ENCODE results near the gene USP6NL. TPM values are rescaled to one million over a fixed set of nuclear protein-coding genes. Genes with fewer than 3 reads are reported as not detected.

USP6NL gene
- total RNA-seq, 4 donors from 2014 or later, result 28.8 to 56.4 (median 34.0) TPM

GRCh38 chr10:11653758-11654471, 42.5 kb upstream of the USP6NL start:
- DNase-seq, result no peak
- no peak overlapping the region for H3K27ac ChIP-seq
- H3K4me1 ChIP-seq, result peaks cover 0 to 13% (median 0%) of the 10 kb centered on the region in 3 donors
- no peaks in the 10 kb centered on the region for H3K27me3 ChIP-seq
- no peaks in the 10 kb centered on the region for H3K36me3 ChIP-seq
- TF ChIP-seq CTCF (IDR thresholded peaks at IDR 0.05), result no peak
- intact Hi-C loops (cut with DNase I), result no loop called here
- H3K9me3 ChIP-seq, result no peaks in the 10 kb centered on the region
- H3K4me3 ChIP-seq, result no peak overlapping the region
- 77 to 78% methylated on average over 8 of the region's 8 CpGs for WGBS, 2 donors

GRCh38 chr10:11647676-11648075, 36.2 kb upstream of the USP6NL start:
- 15 to 22% methylated on average over 1 of the region's 1 CpG for WGBS, 2 donors
- TF ChIP-seq POLR2A (IDR thresholded peaks at IDR 0.05) (no peak), CTCF (IDR thresholded peaks at IDR 0.05) (no peak)
- Histone ChIP-seq H3K4me1 (no peaks in the 10 kb centered on the region), H3K36me3 (no peaks in the 10 kb centered on the region), H3K9me3 (no peaks in the 10 kb centered on the region), H3K27ac (no peak overlapping the region), H3K4me3 (no peak overlapping the region), H3K27me3 (no peaks in the 10 kb centered on the region)
- DNase-seq, result no peak
- intact Hi-C loops (cut with DNase I), result no loop called here

GRCh38 chr10:11646450-11646849, 35.0 kb upstream of the USP6NL start:
- Histone ChIP-seq H3K9me3 (no peaks in the 10 kb centered on the region), H3K27me3 (no peaks in the 10 kb centered on the region), H3K4me3 (no peak overlapping the region), H3K27ac (no peak overlapping the region), H3K4me1 (no peaks in the 10 kb centered on the region), H3K36me3 (no peaks in the 10 kb centered on the region)
- no peak for DNase-seq
- TF ChIP-seq POLR2A (IDR thresholded peaks at IDR 0.05) (no peak), CTCF (IDR thresholded peaks at IDR 0.05) (no peak)
- intact Hi-C loops (cut with DNase I), result no loop called here
- WGBS, 2 donors, result 80 to 90% methylated on average over 8 to 9 of the region's 9 CpGs

- Histone ChIP-seq H3K27me3 (no peaks in the 10 kb centered on the region), H3K9me3 (no peaks in the 10 kb centered on the region), H3K4me1 (no peaks in the 10 kb centered on the region), H3K36me3 (no peaks in the 10 kb centered on the region), H3K27ac (no peak overlapping the region), H3K4me3 (no peak overlapping the region)
- intact Hi-C loops (cut with DNase I), result no loop called here
- no peak for DNase-seq
- no peak for TF ChIP-seq CTCF (IDR thresholded peaks at IDR 0.05)
- TF ChIP-seq POLR2A (IDR thresholded peaks at IDR 0.05), result no peak
- 89% methylated on average over 6 of the region's 6 CpGs for WGBS, 2 donors
These were observed 31.6 kb upstream of the USP6NL start for GRCh38 chr10:11643039-11643438.

GRCh38 chr10:11642566-11642965, 31.1 kb upstream of the USP6NL start:
- WGBS, 2 donors, result 78 to 89% methylated on average over 8 of the region's 8 CpGs
- DNase-seq, result no peak
- Histone ChIP-seq H3K9me3 (no peaks in the 10 kb centered on the region), H3K36me3 (no peaks in the 10 kb centered on the region), H3K27ac (no peak overlapping the region), H3K4me1 (no peaks in the 10 kb centered on the region), H3K27me3 (no peaks in the 10 kb centered on the region), H3K4me3 (no peak overlapping the region)
- intact Hi-C loops (cut with DNase I), result no loop called here
- TF ChIP-seq CTCF (IDR thresholded peaks at IDR 0.05), result no peak
- TF ChIP-seq POLR2A (IDR thresholded peaks at IDR 0.05), result no peak
